PC-3 (cell line): ENCODE results near the gene PARP12.

Experiments
- CTCF ChIP-seq: fragments of 300-600 bp; sonication (generic); conservative IDR thresholded peaks from 2 replicates; pipeline ENCODE4 v1.5.1; 2017; ENCODE audit warnings: antibody characterized with exemption, low read depth, mild to moderate bottlenecking, low read length
- EZH2 ChIP-seq: fragments of 300-600 bp; sonication (generic); IDR thresholded peaks from one replicate; pipeline ENCODE4 v1.6.1; 2017; ENCODE audit warnings: antibody characterized with exemption, mild to moderate bottlenecking, low read length; ENCODE audit not compliant: unreplicated experiment
- EZH2phosphoT487 ChIP-seq: fragments of 300-600 bp; sonication (generic); IDR thresholded peaks from 2 replicates; pipeline ENCODE4 v1.6.1; 2018; ENCODE audit warnings: mild to moderate bottlenecking, antibody characterized with exemption, low read length, borderline replicate concordance

GRCh38 chr7:140080919-140081318, 18.2 kb upstream of the PARP12 start:
- no peak for TF ChIP-seq CTCF
- no peak for TF ChIP-seq EZH2
- no peak for TF ChIP-seq EZH2phosphoT487
